ENCODE results near the gene ANKRD1.

DNA sequence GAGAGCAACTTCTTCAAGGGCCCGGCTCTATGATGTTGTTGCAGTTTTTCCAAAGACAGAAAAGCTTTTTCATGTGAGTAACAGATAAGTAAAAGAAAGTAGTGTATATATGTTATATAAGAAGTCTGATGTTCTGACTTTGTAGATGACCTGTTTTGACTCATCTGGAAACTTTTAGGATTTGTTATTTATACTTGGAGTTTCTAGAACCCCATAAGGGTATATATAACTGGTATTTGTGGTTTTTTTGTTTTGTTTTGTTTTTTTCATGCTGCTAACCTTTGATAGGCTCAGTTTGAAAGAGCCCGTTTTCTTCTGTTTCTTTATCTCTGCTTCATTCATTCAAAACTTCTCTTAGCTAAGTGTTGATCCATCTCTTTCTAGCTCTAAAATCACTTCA, 41.8 kb downstream of the ANKRD1 start:
- TF ChIP-seq POLR2AphosphoS5 (IDR thresholded peaks at IDR 0.05; ENCODE audit: low read depth, low read length) (no peak), EZH2 (IDR thresholded peaks at IDR 0.05) (no peak), RAD21 (IDR thresholded peaks at IDR 0.05; ENCODE audit: low read depth) (no peak), FOSL1 (IDR thresholded peaks at IDR 0.05; ENCODE audit: low read depth) (no peak), ZNF274 (IDR thresholded peaks at IDR 0.05; ENCODE audit: low read depth, low read length) (no peak), EZH2phosphoT487 (IDR thresholded peaks at IDR 0.05; ENCODE audit: borderline replicate concordance) (no peak)
- TF ChIP-seq, protein P1, sequence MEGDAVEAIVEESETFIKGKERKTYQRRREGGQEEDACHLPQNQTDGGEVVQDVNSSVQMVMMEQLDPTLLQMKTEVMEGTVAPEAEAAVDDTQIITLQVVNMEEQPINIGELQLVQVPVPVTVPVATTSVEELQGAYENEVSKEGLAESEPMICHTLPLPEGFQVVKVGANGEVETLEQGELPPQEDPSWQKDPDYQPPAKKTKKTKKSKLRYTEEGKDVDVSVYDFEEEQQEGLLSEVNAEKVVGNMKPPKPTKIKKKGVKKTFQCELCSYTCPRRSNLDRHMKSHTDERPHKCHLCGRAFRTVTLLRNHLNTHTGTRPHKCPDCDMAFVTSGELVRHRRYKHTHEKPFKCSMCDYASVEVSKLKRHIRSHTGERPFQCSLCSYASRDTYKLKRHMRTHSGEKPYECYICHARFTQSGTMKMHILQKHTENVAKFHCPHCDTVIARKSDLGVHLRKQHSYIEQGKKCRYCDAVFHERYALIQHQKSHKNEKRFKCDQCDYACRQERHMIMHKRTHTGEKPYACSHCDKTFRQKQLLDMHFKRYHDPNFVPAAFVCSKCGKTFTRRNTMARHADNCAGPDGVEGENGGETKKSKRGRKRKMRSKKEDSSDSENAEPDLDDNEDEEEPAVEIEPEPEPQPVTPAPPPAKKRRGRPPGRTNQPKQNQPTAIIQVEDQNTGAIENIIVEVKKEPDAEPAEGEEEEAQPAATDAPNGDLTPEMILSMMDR (IDR thresholded peaks at IDR 0.05 in 2 of 3, conservative IDR thresholded peaks at IDR 0.05 in 1 of 3; ENCODE audit: borderline replicate concordance in 1 of 3, insufficient read depth in 1 of 3, low read depth in 2 of 3, low read length in 2 of 3): no peak
- TF ChIP-seq, protein P2, sequence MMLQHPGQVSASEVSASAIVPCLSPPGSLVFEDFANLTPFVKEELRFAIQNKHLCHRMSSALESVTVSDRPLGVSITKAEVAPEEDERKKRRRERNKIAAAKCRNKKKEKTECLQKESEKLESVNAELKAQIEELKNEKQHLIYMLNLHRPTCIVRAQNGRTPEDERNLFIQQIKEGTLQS (IDR thresholded peaks at IDR 0.05): no peak
- TF ChIP-seq, protein P3, sequence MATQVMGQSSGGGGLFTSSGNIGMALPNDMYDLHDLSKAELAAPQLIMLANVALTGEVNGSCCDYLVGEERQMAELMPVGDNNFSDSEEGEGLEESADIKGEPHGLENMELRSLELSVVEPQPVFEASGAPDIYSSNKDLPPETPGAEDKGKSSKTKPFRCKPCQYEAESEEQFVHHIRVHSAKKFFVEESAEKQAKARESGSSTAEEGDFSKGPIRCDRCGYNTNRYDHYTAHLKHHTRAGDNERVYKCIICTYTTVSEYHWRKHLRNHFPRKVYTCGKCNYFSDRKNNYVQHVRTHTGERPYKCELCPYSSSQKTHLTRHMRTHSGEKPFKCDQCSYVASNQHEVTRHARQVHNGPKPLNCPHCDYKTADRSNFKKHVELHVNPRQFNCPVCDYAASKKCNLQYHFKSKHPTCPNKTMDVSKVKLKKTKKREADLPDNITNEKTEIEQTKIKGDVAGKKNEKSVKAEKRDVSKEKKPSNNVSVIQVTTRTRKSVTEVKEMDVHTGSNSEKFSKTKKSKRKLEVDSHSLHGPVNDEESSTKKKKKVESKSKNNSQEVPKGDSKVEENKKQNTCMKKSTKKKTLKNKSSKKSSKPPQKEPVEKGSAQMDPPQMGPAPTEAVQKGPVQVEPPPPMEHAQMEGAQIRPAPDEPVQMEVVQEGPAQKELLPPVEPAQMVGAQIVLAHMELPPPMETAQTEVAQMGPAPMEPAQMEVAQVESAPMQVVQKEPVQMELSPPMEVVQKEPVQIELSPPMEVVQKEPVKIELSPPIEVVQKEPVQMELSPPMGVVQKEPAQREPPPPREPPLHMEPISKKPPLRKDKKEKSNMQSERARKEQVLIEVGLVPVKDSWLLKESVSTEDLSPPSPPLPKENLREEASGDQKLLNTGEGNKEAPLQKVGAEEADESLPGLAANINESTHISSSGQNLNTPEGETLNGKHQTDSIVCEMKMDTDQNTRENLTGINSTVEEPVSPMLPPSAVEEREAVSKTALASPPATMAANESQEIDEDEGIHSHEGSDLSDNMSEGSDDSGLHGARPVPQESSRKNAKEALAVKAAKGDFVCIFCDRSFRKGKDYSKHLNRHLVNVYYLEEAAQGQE (IDR thresholded peaks at IDR 0.05; ENCODE audit: low read depth): no peak
